ENCODE results near the gene VPS13D. TPM values are rescaled to one million over a fixed set of nuclear protein-coding genes. Genes with fewer than 3 reads are reported as not detected.
"Not testable (repeated sequence)": the region's sequence is repeated elsewhere in the genome, so short reads cannot be mapped to it uniquely, and the experiment has no call there.

The VPS13D gene
- total and polyA plus RNA-seq, 9 donors, result 19.8 to 59.3 (median 41.8) TPM

DNA sequence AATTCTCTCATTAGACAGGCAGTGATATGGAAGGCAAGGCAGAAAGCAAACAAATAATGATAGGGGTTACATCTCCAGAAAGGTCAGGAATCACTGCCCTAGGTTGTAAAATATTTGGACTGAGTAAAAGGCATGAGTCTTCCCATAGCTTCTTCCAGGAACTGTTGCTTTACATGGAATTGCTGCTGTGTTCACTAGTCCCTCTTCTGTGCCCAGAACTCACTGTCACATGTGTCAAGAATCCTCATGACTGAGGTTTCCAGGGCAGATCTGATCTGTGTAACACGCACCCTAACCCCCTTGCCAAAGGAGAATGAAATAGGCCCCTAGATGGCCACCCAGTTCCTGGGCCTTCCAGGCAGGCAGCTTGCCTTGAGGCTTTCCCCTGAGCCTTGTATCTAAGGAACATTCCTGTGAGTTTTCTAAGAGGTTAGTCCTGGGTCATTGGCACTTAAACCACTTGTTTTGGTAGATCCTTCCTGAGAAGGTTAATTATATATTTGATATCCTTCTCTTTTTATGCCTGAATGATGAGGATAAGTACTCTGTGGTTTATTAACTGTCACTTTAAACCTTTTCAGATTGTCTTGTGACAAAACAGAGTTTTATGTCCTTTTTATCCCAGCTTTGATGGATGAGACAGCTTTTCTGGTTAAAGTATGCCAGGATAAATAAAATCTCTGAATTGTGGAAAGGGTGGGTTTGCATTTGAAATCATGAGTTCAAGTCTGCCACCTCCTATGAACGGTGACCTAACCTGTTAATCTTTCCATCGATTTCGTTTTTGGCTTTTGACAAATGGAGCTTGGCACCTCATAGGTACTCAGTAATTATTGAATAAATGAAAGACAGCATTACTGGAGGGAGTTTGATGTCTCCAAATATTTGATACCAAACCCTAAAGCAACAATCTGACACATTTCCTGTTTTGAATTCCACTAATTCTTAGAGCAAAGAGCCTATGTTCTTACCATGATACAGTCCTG lies 224.9 kb downstream of the VPS13D start:
- DNase-seq, result no peak
- intact Hi-C loops (cut with DNase I), result loop anchor here in 1 of 4 donors (10.0 kb wide), 1 partner anchor 90 kb away; no protein-coding TSS in a partner anchor
- peaks cover 23% of the 10 kb centered on the region for H3K4me1 ChIP-seq (ENCODE audit: insufficient read depth)
- no peaks in the 10 kb centered on the region for H3K36me3 ChIP-seq
- TF ChIP-seq EP300 (IDR thresholded peaks at IDR 0.05), result peak; percentile 58
- TF ChIP-seq CTCF (IDR thresholded peaks at IDR 0.05), result no peak
- H3K4me3 ChIP-seq, result no peak overlapping the region
- no peaks in the 10 kb centered on the region for H3K27me3 ChIP-seq
- H3K9me3 ChIP-seq, result no peaks in the 10 kb centered on the region
- peak overlapping the region in 1 of 2 donors; percentile 51 for H3K27ac ChIP-seq
- 17 to 26% (median 20%) methylated on average over 4 of the region's 4 CpGs for WGBS, 3 donors

DNA sequence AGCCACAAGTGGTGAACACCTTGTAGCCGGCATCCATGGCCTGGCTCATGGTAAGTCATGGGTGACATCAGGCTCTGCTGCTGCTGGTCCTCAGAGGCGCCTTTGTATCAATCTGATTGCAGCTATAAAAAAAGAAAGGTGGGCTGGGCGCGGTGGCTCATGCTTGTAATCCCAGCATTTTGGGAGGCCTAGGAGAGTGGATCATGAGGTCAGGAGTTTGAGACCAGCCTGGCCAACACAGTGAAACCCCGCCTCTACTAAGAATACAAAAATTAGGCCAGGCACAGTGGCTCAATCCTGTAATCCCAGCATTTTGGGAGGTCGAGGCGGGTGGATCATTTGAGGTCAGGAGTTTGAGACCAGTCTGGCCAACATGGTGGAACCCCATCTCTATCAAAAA lies 226.3 kb downstream of the VPS13D start:
- H3K4me3 ChIP-seq, H3K36me3 ChIP-seq, H3K27ac ChIP-seq, H3K9me3 ChIP-seq, DNase-seq, H3K27me3 ChIP-seq: not testable (repeated sequence)
- H3K4me1 ChIP-seq (ENCODE audit: insufficient read depth), result peaks cover 23% of the 10 kb centered on the region
- intact Hi-C loops (cut with DNase I), result loop anchor here in 1 of 4 donors (10.0 kb wide), 1 partner anchor 89 kb away; no protein-coding TSS in a partner anchor
- 95 to 98% (median 98%) methylated on average over 7 of the region's 7 CpGs for WGBS, 3 donors

DNA sequence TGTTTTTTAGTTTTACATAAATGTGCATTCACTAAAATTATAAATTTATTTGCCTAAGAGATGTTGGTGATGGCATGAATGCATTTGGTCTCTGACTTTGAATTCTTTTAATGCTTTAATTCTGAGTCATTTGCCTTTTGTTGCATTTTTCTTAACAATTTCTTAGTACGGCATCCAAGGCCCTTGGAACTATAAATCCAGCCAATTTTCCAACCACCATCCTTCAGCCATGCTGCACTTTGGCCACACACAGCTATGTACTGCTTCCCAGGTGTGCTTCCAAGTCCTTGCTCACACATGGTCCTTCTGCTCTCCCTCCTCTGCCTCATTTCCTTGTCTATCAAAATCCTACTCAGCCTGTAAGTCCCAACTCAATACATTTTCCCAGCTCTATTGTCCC lies 227.1 kb downstream of the VPS13D start:
- no peak for DNase-seq
- H3K27ac ChIP-seq, result no peak overlapping the region
- TF ChIP-seq POLR2A (IDR thresholded peaks at IDR 0.05) (no peak), CTCF (IDR thresholded peaks at IDR 0.05) (no peak), EP300 (IDR thresholded peaks at IDR 0.05) (no peak)
- H3K36me3 ChIP-seq, result no peaks in the 10 kb centered on the region
- WGBS, 3 donors, result 11 to 13% (median 13%) methylated on average over 1 of the region's 1 CpG
- no peak overlapping the region for H3K4me3 ChIP-seq
- no peaks in the 10 kb centered on the region for H3K27me3 ChIP-seq
- intact Hi-C loops (cut with DNase I), result loop anchor here in 1 of 4 donors (10.0 kb wide), 1 partner anchor 88 kb away; no protein-coding TSS in a partner anchor
- no peaks in the 10 kb centered on the region for H3K9me3 ChIP-seq
- H3K4me1 ChIP-seq (ENCODE audit: insufficient read depth), result peaks cover 23% of the 10 kb centered on the region

DNA sequence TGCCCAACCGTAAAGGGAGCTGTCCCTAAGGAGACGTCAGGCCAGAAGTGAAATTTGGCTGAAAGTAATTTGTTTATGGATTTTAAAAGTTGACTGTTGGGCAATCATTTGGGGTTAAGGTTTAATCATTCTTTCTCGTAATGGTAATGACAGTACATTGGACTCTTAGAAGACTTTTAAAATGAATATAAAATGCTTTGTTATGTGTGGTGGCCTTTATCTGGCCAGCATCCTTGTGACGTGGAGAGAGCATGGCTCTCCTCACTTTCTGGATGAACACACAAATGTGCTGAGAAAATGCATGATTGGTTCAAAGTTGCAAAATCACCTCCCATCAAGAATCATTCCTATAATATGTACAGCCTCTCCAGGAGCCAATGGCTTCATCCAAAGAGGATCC lies 227.9 kb downstream of the VPS13D start:
- intact Hi-C loops (cut with DNase I), result loop anchor here in 1 of 4 donors (10.0 kb wide), 1 partner anchor 87 kb away; no protein-coding TSS in a partner anchor
- no peaks in the 10 kb centered on the region for H3K9me3 ChIP-seq
- H3K4me3 ChIP-seq, result no peak overlapping the region
- peaks cover 27% of the 10 kb centered on the region for H3K4me1 ChIP-seq (ENCODE audit: insufficient read depth)
- no peak for TF ChIP-seq POLR2A (IDR thresholded peaks at IDR 0.05)
- TF ChIP-seq CTCF (IDR thresholded peaks at IDR 0.05), result no peak
- TF ChIP-seq EP300 (IDR thresholded peaks at IDR 0.05), result no peak
- no peak overlapping the region for H3K27ac ChIP-seq
- 37 to 54% (median 47%) methylated on average over 4 of the region's 4 CpGs for WGBS, 3 donors
- no peaks in the 10 kb centered on the region for H3K36me3 ChIP-seq
- peak in 1 of 5 donors; percentile 57 for DNase-seq
- no peaks in the 10 kb centered on the region for H3K27me3 ChIP-seq

GRCh38 chr1:12458571-12458970 lies 228.7 kb downstream of the VPS13D start:
- intact Hi-C loops (cut with DNase I), result loop anchor here in 1 of 4 donors (10.0 kb wide), 1 partner anchor 86 kb away; no protein-coding TSS in a partner anchor
- Histone ChIP-seq H3K36me3 (no peaks in the 10 kb centered on the region), H3K9me3 (no peaks in the 10 kb centered on the region), H3K4me3 (no peak overlapping the region), H3K27ac (no peak overlapping the region), H3K4me1 (ENCODE audit: insufficient read depth) (peaks cover 29% of the 10 kb centered on the region), H3K27me3 (no peaks in the 10 kb centered on the region)
- TF ChIP-seq CTCF (IDR thresholded peaks at IDR 0.05) (no peak), POLR2A (IDR thresholded peaks at IDR 0.05) (no peak), EP300 (IDR thresholded peaks at IDR 0.05) (no peak)
- no peak for DNase-seq
- 17 to 43% (median 38%) methylated on average over 1 of the region's 1 CpG for WGBS, 3 donors

Measured in ovary (tissue), 9 donors.